ENCODE results near the gene KIR3DL2. TPM values are rescaled to one million over a fixed set of nuclear protein-coding genes. Genes with fewer than 3 reads are reported as not detected.

Gene KIR3DL2
- polyA plus RNA-seq, 1 donor from 2014 or later, result not detected

DNA sequence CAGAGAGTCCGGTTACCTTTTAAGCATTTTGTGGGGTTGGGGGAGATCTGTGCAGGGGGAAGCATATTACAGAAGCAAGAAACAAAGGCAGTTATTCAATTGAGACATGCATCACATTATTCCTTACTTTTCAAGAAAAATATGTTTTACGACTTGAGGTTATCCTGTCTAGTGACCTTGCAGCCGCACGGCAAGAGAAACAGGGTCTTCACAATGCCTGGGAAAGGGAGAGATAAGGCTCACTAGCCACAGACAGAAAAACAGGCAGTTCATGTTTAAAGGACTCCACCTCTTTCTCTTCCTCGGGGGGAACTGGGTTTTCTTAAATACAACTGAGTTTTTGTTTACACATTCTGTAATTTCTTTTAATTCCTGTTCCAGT lies 55.2 kb downstream of the KIR3DL2 start:
- H3K27ac ChIP-seq (ENCODE audit: low read length), result no peak overlapping the region
- no peak overlapping the region for H2AFZ ChIP-seq (ENCODE audit: low read depth, low read length)
- no peaks in the 10 kb centered on the region for H4K20me1 ChIP-seq (ENCODE audit: insufficient read depth)
- H3K4me3 ChIP-seq (ENCODE audit: low read length), result no peak overlapping the region
- H3K9me3 ChIP-seq (ENCODE audit: low read length), result no peaks in the 10 kb centered on the region
- no peak for TF ChIP-seq POLR2AphosphoS5 (IDR thresholded peaks at IDR 0.05)
- no peak for TF ChIP-seq EZH2 (IDR thresholded peaks at IDR 0.05; ENCODE audit: borderline replicate concordance, insufficient read depth, low read length, poor library complexity, severe bottlenecking)
- TF ChIP-seq EP300 (conservative IDR thresholded peaks at IDR 0.05; ENCODE audit: poor library complexity, severe bottlenecking), result no peak
- no peak for TF ChIP-seq SMC3 (conservative IDR thresholded peaks at IDR 0.05; ENCODE audit: poor library complexity)
- TF ChIP-seq TAF1 (IDR thresholded peaks at IDR 0.05; ENCODE audit: low read depth), result no peak
- no peak for TF ChIP-seq CTCF (IDR thresholded peaks at IDR 0.05; ENCODE audit: poor library complexity, severe bottlenecking)
- TF ChIP-seq MXI1 (conservative IDR thresholded peaks at IDR 0.05; ENCODE audit: poor library complexity, severe bottlenecking), result no peak
- no peak for TF ChIP-seq REST (IDR thresholded peaks at IDR 0.05; ENCODE audit: borderline replicate concordance)
- no peak for TF ChIP-seq RAD21 (conservative IDR thresholded peaks at IDR 0.05)
- no peak overlapping the region for H3K9ac ChIP-seq (ENCODE audit: low read length)
- H3F3A ChIP-seq (ENCODE audit: insufficient read depth, low read length, poor library complexity, severe bottlenecking), result no peaks in the 10 kb centered on the region
- H3K4me2 ChIP-seq (ENCODE audit: low read length), result no peak overlapping the region
- H3K27me3 ChIP-seq (ENCODE audit: insufficient read depth, low read depth, low read length), result no peaks in the 10 kb centered on the region
- H3K36me3 ChIP-seq (ENCODE audit: insufficient read depth, low read length), result no peaks in the 10 kb centered on the region
- H3K9me2 ChIP-seq (ENCODE audit: insufficient read depth, low read length), result no peaks in the 10 kb centered on the region
- no peaks in the 10 kb centered on the region for H3K79me2 ChIP-seq (replicated peaks; ENCODE audit: insufficient read depth, low read length)

GRCh38 chr19:54905803-54906511 lies 55.7 kb downstream of the KIR3DL2 start, which contains the start of gene NCR1:
Gene NCR1, plus strand, starts transcription at chr19:54906148. Its CDS starts 40 bp downstream, at chr19:54906188.
- no peak for TF ChIP-seq POLR2AphosphoS5 (IDR thresholded peaks at IDR 0.05)
- no peak for TF ChIP-seq CTCF (IDR thresholded peaks at IDR 0.05; ENCODE audit: poor library complexity, severe bottlenecking)
- no peak for TF ChIP-seq TAF1 (IDR thresholded peaks at IDR 0.05; ENCODE audit: low read depth)
- TF ChIP-seq EP300 (conservative IDR thresholded peaks at IDR 0.05; ENCODE audit: poor library complexity, severe bottlenecking), result no peak
- TF ChIP-seq MXI1 (conservative IDR thresholded peaks at IDR 0.05; ENCODE audit: poor library complexity, severe bottlenecking), result no peak
- no peak for TF ChIP-seq SMC3 (conservative IDR thresholded peaks at IDR 0.05; ENCODE audit: poor library complexity)
- TF ChIP-seq REST (IDR thresholded peaks at IDR 0.05; ENCODE audit: borderline replicate concordance), result no peak
- TF ChIP-seq RAD21 (conservative IDR thresholded peaks at IDR 0.05), result no peak
- TF ChIP-seq EZH2 (IDR thresholded peaks at IDR 0.05; ENCODE audit: borderline replicate concordance, insufficient read depth, low read length, poor library complexity, severe bottlenecking), result no peak
- no peak within 1 kb of the TSS for H3K4me3 ChIP-seq (ENCODE audit: low read length)
- H4K20me1 ChIP-seq (ENCODE audit: insufficient read depth), result no peaks in the 10 kb centered on the region
- no peaks in the 10 kb centered on the region for H3K9me3 ChIP-seq (ENCODE audit: low read length)
- H3K9me2 ChIP-seq (ENCODE audit: insufficient read depth, low read length), result no peaks in the 10 kb centered on the region
- no peak within 1 kb of the TSS for H3K27ac ChIP-seq (ENCODE audit: low read length)
- no peaks in the 10 kb centered on the region for H3K36me3 ChIP-seq (ENCODE audit: insufficient read depth, low read length)
- H3F3A ChIP-seq (ENCODE audit: insufficient read depth, low read length, poor library complexity, severe bottlenecking), result no peaks in the 10 kb centered on the region
- H3K27me3 ChIP-seq (ENCODE audit: insufficient read depth, low read depth, low read length), result no peaks in the 10 kb centered on the region
- no peak within 1 kb of the TSS for H3K9ac ChIP-seq (ENCODE audit: low read length)
- H3K4me2 ChIP-seq (ENCODE audit: low read length), result no peak within 1 kb of the TSS
- no peak within 1 kb of the TSS for H2AFZ ChIP-seq (ENCODE audit: low read depth, low read length)
- no peaks in the 10 kb centered on the region for H3K79me2 ChIP-seq (replicated peaks; ENCODE audit: insufficient read depth, low read length)

Data from neural cell (in vitro differentiated cells).